ENCODE data around the gene KCNK10. TPM values are rescaled to one million over a fixed set of nuclear protein-coding genes. Genes with fewer than 3 reads are reported as not detected.

KCNK10 gene
- total RNA-seq, 4 donors from 2014 or later, result 0.17 TPM; not detected in 3

GRCh38 chr14:88305528-88306322 is 17.3 kb downstream of the KCNK10 start:
- WGBS, result 71% methylated on average over 6 of the region's 6 CpGs
- intact Hi-C loops (cut with DNase I), result no loop called here
- Histone ChIP-seq H3K27me3 (no peaks in the 10 kb centered on the region), H3K9me3 (no peaks in the 10 kb centered on the region), H3K27ac (replicated peaks in 1 of 4) (no peak overlapping the region), H3K36me3 (no peaks in the 10 kb centered on the region), H3K4me1 (no peaks in the 10 kb centered on the region), H3K4me3 (no peak overlapping the region)
- no peak for DNase-seq (ENCODE audit: extremely low spot score)
- TF ChIP-seq CTCF (IDR thresholded peaks at IDR 0.05) (no peak), EP300 (IDR thresholded peaks at IDR 0.05) (no peak), POLR2A (IDR thresholded peaks at IDR 0.05; ENCODE audit: low read depth) (no peak), POLR2AphosphoS5 (IDR thresholded peaks at IDR 0.05) (no peak)

- WGBS, result 80% methylated on average over 3 of the region's 3 CpGs
- DNase-seq (ENCODE audit: extremely low spot score), result no peak
- peaks cover 0 to 7% (median 0%) of the 10 kb centered on the region in 4 donors for H3K27me3 ChIP-seq
- no peak overlapping the region for H3K4me3 ChIP-seq
- H3K9me3 ChIP-seq, result no peaks in the 10 kb centered on the region
- intact Hi-C loops (cut with DNase I), result no loop called here
- H3K36me3 ChIP-seq, result no peaks in the 10 kb centered on the region
- H3K27ac ChIP-seq (replicated peaks in 1 of 4), result no peak overlapping the region
- no peak for TF ChIP-seq CTCF (IDR thresholded peaks at IDR 0.05)
- TF ChIP-seq POLR2A (IDR thresholded peaks at IDR 0.05; ENCODE audit: low read depth), result no peak
- TF ChIP-seq EP300 (IDR thresholded peaks at IDR 0.05), result no peak
- no peak for TF ChIP-seq POLR2AphosphoS5 (IDR thresholded peaks at IDR 0.05)
- H3K4me1 ChIP-seq, result no peaks in the 10 kb centered on the region
These were observed 20.0 kb downstream of the KCNK10 start for GRCh38 chr14:88303041-88303440.

- Histone ChIP-seq H3K36me3 (no peaks in the 10 kb centered on the region), H3K4me3 (no peak overlapping the region), H3K27ac (replicated peaks in 1 of 4) (no peak overlapping the region), H3K4me1 (no peaks in the 10 kb centered on the region), H3K9me3 (no peaks in the 10 kb centered on the region), H3K27me3 (peaks cover 0 to 7% (median 0%) of the 10 kb centered on the region in 4 donors)
- no peak for TF ChIP-seq POLR2AphosphoS5 (IDR thresholded peaks at IDR 0.05)
- no peak for TF ChIP-seq POLR2A (IDR thresholded peaks at IDR 0.05; ENCODE audit: low read depth)
- TF ChIP-seq EP300 (IDR thresholded peaks at IDR 0.05), result no peak
- intact Hi-C loops (cut with DNase I), result no loop called here
- WGBS, result 88% methylated on average over 4 of the region's 4 CpGs
- DNase-seq (ENCODE audit: extremely low spot score), result no peak
These were observed 21.7 kb downstream of the KCNK10 start for GRCh38 chr14:88301381-88301780.

GRCh38 chr14:88300817-88301216 is 22.3 kb downstream of the KCNK10 start:
- no peaks in the 10 kb centered on the region for H3K36me3 ChIP-seq
- no peak for DNase-seq (ENCODE audit: extremely low spot score)
- no peaks in the 10 kb centered on the region for H3K9me3 ChIP-seq
- WGBS, result 80% methylated on average over 3 of the region's 3 CpGs
- TF ChIP-seq CTCF (IDR thresholded peaks at IDR 0.05), result no peak
- no peak for TF ChIP-seq POLR2AphosphoS5 (IDR thresholded peaks at IDR 0.05)
- TF ChIP-seq POLR2A (IDR thresholded peaks at IDR 0.05; ENCODE audit: low read depth), result no peak
- no peak for TF ChIP-seq EP300 (IDR thresholded peaks at IDR 0.05)
- intact Hi-C loops (cut with DNase I), result no loop called here
- no peaks in the 10 kb centered on the region for H3K4me1 ChIP-seq
- H3K27ac ChIP-seq (replicated peaks in 1 of 4), result no peak overlapping the region
- no peak overlapping the region for H3K4me3 ChIP-seq
- peaks cover 0 to 7% (median 0%) of the 10 kb centered on the region in 4 donors for H3K27me3 ChIP-seq

- H3K4me1 ChIP-seq, result no peaks in the 10 kb centered on the region
- DNase-seq (ENCODE audit: extremely low spot score), result no peak
- WGBS, result 65% methylated on average over 6 of the region's 6 CpGs
- H3K36me3 ChIP-seq, result no peaks in the 10 kb centered on the region
- intact Hi-C loops (cut with DNase I), result no loop called here
- H3K9me3 ChIP-seq, result no peaks in the 10 kb centered on the region
- no peak overlapping the region for H3K4me3 ChIP-seq
- peaks cover 0 to 7% (median 0%) of the 10 kb centered on the region in 4 donors for H3K27me3 ChIP-seq
- H3K27ac ChIP-seq (replicated peaks in 1 of 4), result no peak overlapping the region
- TF ChIP-seq POLR2AphosphoS5 (IDR thresholded peaks at IDR 0.05) (no peak), CTCF (IDR thresholded peaks at IDR 0.05) (no peak), POLR2A (IDR thresholded peaks at IDR 0.05; ENCODE audit: low read depth) (no peak), EP300 (IDR thresholded peaks at IDR 0.05) (no peak)
These were observed 23.1 kb downstream of the KCNK10 start for GRCh38 chr14:88299865-88300530.
